Lung microvascular endothelial cell (primary cell): ENCODE data around the gene CLDN19. TPM values are rescaled to one million over a fixed set of nuclear protein-coding genes. Genes with fewer than 3 reads are reported as not detected.

ENCODE experiments used
- DNase-seq, 2 donors: peaks; one replicate each; pipeline versions ENCODE4 v3.0.0 to v3.0.0-alpha.2; 2010; ENCODE audit warnings: low read depth in 2 of 2
- total RNA-seq: library from RNA; depleted of rRNA; stranded (reverse); fragments of >200 nt; gene quantifications from 2 replicates; pipeline ENCODE4 v1.2.1, GENCODE V29; 2014

Gene CLDN19, protein sequence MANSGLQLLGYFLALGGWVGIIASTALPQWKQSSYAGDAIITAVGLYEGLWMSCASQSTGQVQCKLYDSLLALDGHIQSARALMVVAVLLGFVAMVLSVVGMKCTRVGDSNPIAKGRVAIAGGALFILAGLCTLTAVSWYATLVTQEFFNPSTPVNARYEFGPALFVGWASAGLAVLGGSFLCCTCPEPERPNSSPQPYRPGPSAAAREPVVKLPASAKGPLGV
- not detected in 2 replicates for total RNA-seq

DNA sequence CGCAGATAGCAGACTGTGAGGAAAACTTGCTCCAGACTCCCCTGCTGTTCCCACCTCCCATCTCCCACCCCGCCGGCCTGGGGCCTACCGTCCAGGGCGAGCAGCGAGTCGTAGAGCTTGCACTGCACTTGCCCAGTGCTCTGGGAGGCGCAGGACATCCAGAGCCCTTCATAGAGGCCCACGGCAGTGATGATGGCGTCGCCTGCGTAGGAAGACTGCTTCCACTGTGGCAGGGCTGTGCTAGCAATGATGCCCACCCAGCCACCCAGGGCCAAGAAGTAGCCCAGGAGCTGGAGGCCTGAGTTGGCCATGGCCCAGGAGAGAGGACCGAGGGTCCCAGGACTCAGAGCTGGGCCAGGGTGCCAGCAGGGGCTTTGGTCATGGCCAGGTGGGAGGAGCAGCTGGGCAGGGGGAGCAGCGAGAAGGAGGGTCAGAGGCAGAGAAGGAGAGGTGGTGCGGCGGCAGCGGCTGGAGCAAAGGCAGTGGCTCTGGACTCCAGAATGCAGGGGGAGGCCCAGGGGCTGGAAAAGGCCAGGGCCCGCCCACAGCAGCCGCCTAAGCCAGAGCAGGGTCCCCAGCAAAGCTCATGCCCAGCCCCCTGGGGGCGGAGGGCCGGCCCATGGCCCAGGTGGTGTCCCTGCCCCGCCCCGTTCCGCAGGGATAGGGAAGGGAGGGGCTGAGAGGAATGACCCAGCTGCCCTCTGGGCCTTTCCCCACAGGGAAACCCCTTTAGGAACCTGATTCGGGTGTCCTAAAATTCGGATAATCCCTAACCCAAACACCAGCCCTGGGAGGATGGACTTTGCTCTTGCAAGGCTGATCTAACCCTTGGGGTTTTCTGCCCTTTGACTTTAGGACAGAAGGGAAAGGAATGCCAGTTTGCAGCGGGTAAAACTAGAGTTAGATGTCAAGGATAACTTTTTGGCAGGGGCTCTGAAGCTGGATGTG, at the start of gene CLDN19:
Gene CLDN19 (minus strand): TSS at position 484 of the 948 bp plus-strand sequence. CDS start 173 bp downstream, at position 311.
- no peak for DNase-seq

DNA sequence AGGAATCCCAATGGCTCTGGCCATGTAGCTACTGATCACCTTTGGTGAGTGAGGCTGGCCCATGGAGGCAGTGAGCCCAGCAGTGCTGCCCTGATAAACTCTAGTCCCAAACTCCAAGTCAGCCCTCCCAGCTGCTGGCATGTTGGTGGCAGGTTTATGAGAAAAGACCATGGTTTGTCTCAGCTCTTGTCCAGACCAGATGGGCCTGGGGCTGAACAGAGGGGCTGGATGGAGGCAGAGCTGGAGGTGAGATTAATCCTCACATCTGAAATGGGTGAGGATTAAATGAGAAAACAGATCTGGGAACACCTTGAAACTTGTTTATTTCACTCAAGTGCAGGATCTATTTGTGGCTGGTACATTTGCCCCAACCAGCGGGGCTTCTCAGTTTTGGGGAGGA, 48.0 kb upstream of the CLDN19 start:
- DNase-seq, result no peak

DNA sequence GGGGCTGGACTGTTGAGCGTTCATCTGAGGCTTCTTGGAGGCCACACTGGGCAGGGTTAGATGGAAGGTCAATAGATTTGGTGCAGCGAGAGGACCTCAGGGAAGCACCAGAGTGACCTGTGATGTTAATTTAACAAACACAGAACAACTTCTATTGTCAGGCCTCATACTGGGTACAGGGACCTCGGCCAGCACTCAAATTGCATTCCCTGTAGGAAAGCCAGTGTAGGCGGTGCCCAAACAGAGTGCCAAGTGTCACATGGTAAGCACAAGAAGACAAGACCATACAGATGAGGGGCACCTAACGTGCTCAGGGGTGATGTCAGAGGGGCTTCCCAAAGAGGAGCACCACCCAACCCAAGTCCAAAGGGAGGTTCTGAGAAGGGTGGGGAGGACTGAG, 46.1 kb upstream of the CLDN19 start:
- DNase-seq, result no peak

DNA sequence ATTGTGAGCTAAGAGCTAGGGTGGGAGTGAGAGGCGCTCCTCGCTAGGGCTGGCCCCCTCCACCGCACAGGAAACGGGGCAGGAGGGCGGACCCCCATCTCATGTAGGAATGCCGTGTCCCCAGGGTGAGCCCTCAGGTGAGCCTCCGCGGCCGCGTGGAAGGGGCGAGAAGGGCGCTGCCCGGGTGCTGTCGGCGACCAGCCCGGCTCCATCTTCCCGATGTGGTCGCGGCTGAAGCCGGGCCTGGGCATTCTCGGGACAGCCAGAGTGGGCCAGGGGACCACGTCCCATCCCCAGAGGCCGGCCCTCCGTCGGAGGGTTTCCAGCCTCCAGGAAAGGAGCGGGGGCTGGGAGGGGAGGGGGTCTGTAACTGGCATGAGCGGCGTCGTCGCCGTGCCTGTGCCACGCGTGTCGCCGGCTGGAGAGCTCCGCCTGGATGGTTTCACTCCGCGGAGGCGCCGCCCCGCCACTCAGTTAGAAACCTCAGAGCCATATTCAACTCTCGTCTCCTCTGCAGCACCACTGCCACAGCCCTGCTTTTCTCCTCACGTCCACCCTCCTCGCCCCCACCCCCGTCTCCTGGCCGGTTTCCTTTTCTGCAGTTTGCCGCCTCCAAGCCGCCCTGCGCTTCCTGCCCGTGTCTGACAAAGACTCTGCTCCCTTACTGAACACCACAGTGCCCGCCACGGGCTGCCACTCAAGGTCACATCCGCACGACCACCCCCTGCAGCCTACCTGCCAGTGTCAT, 45.1 kb upstream of the CLDN19 start, which contains the start of gene TMEM269:
Gene TMEM269 (plus strand): TSS at position 46 of the 748 bp plus-strand sequence. CDS start 4,903 bp downstream, outside the sequence.
- DNase-seq, result peak; percentile 17 to 35

DNA sequence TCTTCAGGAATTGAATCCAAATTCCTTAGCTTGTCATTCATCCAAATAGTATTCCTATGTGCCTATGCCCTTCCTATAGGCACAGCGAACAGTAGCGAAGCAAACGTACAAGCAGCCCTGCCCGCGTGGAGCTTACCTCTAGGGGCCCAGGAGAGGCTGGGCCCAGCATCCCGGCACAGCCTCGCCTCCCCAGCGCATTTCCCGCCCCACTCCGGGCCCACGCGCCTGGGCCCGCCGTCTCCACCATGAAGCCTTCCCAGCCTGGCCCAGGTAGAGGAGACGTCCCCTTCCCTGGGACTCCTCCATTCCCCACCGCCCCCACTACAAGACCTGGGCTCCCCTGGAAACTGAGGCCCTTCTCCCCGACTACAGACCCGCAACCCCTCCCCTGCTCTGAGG, 44.5 kb upstream of the CLDN19 start:
- DNase-seq, result no peak

DNA sequence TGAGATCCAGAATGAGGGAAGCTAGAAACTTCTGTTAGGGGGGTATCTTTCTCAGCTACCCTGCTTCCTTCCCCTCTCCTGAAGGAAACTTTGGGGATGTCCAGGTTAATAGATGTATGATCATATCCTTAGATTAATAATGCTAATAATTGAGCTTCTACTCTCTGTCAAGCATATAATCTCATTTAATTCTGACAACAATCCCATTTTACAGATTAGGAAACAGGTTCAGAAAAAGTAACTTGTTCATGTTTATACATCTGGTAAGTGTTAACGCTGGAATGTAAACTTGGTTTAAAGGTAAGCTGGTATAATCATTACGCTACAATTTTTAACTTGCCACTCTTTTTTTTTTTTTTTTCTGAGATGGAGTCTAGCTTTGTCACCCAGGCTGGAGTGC, 43.1 kb upstream of the CLDN19 start:
- DNase-seq, result no peak

DNA sequence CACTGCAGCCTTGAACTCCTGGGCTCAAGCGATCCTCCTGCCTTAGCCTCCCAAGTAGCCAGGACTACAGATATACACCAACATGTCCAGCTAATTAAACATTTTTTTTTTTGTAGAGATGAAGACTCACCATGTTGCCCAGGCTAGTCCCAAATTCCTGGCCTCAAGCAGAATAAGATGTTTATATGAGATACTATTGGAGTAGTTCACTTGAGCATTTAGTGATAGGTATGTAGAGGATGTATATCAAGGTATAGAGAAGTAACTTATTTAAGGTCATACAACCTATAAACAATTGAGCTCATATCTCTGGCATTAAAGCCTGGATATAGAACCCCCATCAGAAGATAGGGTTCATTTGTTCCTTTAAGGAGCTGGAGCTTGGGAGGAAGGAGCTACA, 40.1 kb upstream of the CLDN19 start:
- no peak for DNase-seq

DNA sequence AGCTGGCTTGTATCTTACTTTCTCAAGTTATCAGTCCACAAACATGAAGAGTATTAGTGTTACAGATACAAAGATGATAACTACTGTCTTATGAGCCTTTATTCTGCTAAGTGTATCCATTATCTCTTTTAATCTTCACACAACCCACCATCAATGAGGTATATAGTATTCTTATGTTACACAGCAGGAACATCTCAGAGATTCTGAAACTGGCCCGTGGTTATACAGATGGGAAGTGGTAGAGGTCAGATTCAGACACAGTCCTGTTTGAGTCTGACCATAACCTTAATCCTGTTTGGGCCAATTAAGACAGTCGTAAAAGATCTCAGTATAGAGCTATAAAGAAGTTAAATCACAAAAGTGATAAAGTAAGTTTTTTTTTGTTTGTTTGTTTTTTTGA, 39.7 kb upstream of the CLDN19 start:
- no peak for DNase-seq

DNA sequence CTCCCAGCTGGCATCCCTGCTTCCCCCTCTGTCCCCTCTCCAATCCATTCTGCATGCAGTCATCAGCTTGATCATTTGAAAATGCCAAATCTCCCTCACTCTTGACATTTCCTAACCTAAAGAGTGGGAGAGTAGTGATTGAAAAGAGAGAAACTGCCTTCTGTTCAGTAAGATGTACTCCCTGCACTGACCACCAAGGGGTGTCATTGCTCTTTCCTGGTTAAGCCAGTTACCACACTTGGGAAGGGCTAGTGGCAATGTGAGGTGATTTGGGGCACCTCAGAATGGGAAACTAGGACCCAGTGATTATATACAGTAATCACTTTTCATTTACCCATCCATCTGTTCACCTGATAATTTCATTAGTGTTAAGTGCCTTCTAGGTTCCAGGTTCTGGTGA, 37.8 kb upstream of the CLDN19 start:
- DNase-seq, result peak; percentile 57 to 70

DNA sequence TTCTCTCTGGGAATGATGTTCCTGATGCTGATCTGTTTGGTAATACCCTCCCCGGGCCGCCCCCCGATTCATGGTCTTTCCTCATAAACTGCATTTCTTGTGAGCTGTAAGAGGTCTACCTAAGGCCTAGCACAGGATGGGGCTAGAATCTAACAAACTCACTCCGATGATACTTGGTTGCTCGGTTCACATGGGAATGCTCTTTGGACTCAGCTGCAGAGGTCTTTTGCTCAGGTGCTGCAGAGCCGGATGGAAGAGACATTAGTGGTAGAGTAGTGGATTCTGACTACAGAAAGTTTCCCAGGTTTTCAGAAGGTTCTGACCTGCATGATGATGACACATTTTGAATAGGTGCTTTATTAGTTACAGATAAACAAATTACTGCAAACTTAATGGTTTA, 36.5 kb upstream of the CLDN19 start:
- no peak for DNase-seq

DNA sequence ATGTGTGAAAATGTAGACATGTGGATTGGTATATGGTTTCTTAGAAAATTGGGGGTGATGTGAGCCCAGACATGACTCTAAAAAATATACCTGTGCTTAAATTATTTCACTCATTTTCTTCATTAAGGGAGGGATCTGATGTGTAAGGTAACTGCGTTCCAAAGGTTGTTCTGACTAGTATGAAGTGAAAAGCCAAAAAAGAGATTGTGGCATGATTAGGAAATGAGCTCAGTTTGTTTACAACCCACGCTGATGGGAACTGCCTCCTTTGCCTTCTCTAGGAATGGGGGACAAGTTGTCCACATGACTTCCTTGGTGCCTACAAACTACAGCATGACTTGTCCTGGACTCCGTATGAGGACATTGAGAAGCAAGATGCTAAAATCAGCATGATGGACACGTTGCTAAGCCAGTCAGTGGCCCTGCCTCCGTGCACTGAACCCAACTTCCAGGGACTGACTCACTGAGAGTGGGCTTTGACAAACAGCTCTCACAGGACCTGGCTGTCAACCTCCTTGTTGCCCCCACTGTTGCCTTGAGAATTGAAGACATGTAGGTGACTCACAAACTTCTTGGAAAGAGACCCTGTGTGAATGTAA, 35.0 kb upstream of the CLDN19 start:
- peak in 1 of 2 donors; percentile 15 for DNase-seq

DNA sequence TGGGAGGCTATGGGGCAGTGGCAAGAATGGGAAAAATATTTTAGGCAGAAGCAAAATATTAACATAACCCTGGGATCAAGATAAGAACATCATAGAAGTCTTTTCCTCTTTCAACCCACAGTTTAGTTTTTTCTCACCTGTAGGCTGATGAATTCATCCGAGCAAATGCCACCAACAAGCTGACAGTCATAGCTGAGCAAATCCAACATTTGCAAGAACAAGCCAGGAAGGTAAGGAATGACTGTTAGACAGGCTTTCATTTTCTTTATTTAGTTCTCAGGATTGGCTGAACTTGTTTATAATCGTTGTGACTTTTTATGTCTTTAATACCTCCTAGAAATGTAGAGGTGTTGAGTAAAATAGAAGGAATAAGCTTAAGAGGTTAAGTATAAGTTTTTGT, 33.4 kb upstream of the CLDN19 start:
- no peak for DNase-seq

DNA sequence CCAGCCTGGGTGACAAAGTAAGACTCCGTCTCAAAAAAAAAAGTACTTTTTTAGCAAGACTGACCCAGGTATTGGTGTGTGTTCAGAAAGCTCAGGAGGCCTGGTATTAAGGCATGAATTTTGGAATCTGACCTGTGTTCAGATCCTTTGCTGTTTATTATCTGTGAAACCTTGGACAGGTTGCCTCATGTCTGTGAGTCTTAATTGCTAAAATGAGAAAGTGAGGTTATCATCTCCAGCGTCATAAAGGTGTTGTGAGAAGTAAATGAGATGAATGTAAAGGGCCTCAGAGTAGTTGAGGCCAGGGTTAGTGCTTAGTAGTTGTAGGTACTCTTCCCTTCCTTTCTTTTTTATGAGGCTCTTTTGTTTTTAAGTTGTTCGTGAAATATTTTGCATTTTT, 29.8 kb upstream of the CLDN19 start:
- no peak for DNase-seq

DNA sequence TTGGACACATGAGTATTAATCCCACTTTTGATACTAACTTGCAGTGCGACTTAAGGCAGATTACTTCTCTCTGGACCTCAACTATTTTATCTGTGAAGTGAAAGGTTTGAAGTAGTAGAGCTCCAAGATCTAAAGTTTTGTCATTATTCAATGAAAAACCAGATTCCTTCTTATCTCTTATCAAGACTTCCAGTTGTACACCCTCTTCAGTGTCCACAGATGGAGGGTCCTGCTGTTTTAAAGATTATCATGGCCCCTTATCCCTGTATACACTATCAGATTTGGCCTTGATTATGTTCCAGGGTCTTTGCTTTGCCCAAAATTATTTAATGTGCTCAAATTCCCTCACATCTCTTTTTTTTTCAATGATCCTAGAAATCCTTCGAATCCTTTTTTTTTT, 28.1 kb upstream of the CLDN19 start:
- DNase-seq, result no peak

DNA sequence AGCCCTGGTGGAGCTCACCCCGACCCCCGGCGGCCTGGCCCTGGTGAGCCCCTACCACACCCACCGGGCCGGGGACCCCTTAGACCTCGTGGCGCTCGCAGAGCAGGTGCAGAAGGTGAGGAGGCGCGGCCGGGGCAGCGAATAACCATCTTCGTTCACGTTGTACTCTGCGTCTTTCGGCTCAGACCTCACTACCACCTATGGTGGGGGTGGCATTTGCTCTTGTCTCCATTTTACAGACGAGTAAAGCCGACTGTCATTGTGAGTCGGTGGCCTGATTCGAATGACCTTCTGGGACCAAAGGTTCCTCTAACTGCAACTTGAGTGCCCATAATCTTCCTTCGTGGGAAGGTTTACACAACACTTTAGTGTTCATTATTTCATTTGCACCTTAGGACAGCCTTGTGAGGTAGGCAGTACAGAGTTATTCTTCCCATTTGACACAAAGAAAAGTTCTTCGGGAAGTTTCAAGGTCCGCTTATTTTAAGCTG, 27.5 kb upstream of the CLDN19 start:
- no peak for DNase-seq

DNA sequence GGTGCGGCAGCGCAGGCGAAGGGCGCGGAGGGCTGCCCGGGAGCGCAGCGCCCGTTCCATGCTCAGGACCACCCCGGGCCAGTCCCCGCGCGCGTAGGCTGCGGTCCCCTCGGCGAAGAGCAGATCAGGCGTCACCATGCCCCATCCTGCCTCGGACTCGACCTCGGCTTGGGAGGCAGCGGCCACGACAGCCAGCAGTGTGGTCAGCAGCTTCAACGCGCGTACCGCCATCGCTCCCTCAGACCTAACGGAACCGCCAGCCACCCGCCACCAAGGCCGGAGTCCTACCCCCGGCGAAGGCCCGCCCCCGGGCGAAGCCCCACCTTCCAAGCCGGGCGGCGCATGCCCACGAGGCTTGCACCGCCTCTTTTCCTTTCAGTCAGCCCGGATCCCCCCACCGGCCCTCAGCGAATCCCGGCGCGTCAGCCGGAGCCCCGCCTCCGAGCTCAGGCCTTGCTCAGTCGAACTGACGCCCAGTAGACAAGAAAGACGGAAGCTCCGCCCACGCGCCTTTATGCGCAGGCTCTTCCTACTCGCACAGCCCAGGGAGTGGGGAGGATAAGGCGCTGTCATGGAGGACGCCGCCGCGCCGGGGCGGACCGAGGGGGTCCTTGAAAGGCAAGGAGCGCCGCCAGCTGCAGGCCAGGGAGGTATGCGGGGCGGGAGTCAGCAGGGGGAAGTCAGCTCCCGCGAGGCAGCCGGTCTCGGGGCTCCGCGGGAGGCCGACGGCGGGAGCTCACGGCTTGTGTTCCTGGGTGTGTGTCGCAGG, 26.9 kb upstream of the CLDN19 start, which contains the start of the genes C1orf50 and P3H1:
Gene C1orf50 (plus strand): TSS at position 509 of the 769 bp plus-strand sequence. CDS start 63 bp downstream, at position 572.
Gene P3H1 (minus strand): TSS at position 288 of the 769 bp plus-strand sequence. CDS start 57 bp downstream, at position 231.
- peak; percentile 99 for DNase-seq

DNA sequence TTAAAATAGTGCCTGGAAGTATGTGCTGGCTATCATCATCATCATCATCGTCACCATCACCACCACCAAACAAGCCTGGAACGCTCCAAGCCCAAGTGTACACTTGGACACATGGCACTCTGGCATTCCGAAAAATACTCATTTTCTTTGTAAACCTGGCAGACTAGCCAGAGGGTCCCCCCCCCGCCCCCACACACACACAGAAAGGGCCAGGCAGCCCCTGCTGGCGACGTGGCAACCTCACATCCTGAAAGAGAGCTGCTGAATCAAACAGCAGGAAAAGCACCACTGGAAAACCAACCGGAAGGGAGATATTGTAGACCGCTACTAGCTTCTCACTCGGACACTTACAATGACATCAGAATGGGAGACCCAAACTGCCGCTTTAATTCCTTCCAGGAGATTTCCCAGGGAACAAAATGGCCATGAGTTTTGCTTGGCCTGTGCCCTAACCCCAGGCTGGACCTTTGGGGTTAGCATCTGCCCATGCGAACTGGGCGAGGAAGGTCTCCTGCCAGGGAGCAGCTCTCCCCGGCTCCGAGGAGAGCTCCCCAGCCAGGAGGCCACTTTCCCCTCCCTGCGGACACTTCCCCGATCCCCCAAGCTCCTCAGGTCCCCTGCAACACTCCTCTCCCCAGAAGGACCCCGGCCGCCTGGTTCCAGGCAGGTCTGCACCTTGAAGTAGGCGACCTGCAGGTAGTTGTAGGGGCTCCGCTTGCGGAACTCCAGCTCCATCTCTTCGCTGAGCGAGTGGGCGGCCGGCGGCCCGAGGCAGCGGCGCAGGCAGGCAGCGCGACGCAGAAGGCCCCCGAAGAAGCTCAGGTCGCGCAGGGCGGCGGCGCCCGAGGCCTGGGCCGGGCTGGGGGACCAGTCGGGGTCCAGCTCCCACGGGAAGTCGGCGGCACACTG, 26.1 kb upstream of the CLDN19 start:
- peak; percentile 74 for DNase-seq

DNA sequence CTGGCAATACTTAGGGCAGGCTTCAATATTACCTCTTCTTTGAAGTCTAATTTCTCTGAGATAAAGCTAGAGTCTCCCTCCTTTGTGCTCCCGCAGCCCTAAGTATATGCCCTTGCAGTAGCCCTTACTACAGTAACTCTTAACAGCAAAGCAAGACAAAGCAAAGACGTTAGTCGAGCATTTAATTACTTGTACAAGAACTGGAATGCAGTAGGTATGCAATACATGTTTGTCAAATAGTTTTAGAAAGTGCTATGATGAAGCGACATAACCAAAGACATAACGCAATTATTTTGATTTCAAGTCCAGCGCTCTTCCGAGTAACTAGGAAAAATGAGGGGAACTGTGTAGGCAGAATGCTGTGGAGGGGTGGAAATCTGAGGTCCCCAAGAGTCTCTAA, 25.2 kb upstream of the CLDN19 start:
- DNase-seq, result no peak

DNA sequence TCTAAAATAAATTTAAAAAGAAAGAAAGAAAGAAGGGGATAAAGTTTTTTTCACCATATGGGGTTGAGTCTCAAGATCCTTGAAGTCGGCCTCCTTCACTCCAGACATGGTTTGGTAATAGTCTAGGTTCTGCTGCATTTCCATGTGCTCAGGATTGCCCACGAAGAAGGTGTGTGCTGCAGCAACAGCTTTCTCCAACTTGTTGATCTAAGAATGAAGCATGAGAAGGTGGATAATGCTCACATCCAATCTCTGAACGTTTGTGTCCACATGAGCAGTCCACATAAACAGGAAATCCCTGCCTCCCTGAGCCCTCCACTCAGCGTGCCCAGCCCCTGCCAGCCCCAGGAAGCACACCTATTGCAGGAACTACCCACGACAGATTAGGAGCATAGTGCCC, 22.2 kb upstream of the CLDN19 start:
- DNase-seq, result peak in 1 of 2 donors; percentile 27
